GM12878 (cell line): ENCODE data around the gene TRIM43. TPM values are rescaled to one million over a fixed set of nuclear protein-coding genes. Genes with fewer than 3 reads are reported as not detected.

Experiments
- ATAC-seq: fragments of 200-7000 bp; cut with Tn5 transposase; 3 replicates; pipeline ENCODE4 v1.9.1; 2020; ENCODE audit warnings: mild to moderate bottlenecking, moderate library complexity
- BruUV-seq: library from RNA; stranded (reverse); fragments of 400-500 nt; replicated peaks from 2 replicates; lab custom pipeline; 2021; lab: Mats Ljungman, UMichigan
- CTCF ChIA-PET: fragments of 300-600 bp; sonication (Branson Sonifier 250); formaldehyde crosslinking; extraction: SDS; loops from one replicate; lab custom pipeline; 2021; ENCODE audit warnings: inconsistent platforms; lab: Yijun Ruan, JAX
- POLR2A ChIA-PET: fragments of 350-600 bp; formaldehyde crosslinking; extraction: SDS; loops from one replicate; lab custom pipeline; 2021; ENCODE audit warnings: inconsistent platforms; lab: Charles Lee
- RAD21 ChIA-PET: fragments of 300-600 bp; sonication (Branson Sonifier 250); formaldehyde crosslinking; loops from one replicate; lab custom pipeline; 2023; ENCODE audit warnings: antibody characterized with exemption; ENCODE audit not compliant: unreplicated experiment; lab: Charles Lee
- SMC1A ChIA-PET: fragments of 300-600 bp; sonication (Branson Sonifier 250); formaldehyde crosslinking; loops from one replicate; lab custom pipeline; 2023; ENCODE audit not compliant: unreplicated experiment, uncharacterized antibody; lab: Charles Lee
- DNase-seq: peaks from one replicate; pipeline ENCODE4 v3.0.0-alpha.2; 2011; ENCODE audit warnings: low read depth, low spot score
- FAIRE-seq: peaks from 3 replicates; lab custom pipeline; 2011; peaks lifted over from hg19 to GRCh38; lab: Jason Lieb, UNC
- H2AFZ ChIP-seq: 2 replicates; pipeline ENCODE4 v1.6.0; 2011; ENCODE audit warnings: low read depth, low read length, control low read depth; ENCODE audit not compliant: control insufficient read depth
- H3K27ac ChIP-seq: 2 replicates; pipeline ENCODE4 v1.5.1; 2011; ENCODE audit warnings: control low read depth; ENCODE audit not compliant: control insufficient read depth, insufficient read depth
- H3K27me3 ChIP-seq, 2 experiments: replicated peaks in 1 of 2; 2 replicates each; pipeline versions ENCODE4 v1.6.0 to v1.6.1; 2011; ENCODE audit warnings: low read length in 1 of 2; ENCODE audit not compliant: control insufficient read depth in 2 of 2, insufficient read depth in 2 of 2
- H3K36me3 ChIP-seq, 2 experiments: 2 replicates each; pipeline ENCODE4 v1.5.1; 2011; ENCODE audit warnings: low read length in 1 of 2; ENCODE audit not compliant: control insufficient read depth in 2 of 2, insufficient read depth in 2 of 2
- H3K4me1 ChIP-seq: 2 replicates; pipeline ENCODE4 v1.6.1; 2011; ENCODE audit warnings: mild to moderate bottlenecking, low read length, moderate library complexity, mixed read lengths; ENCODE audit not compliant: control insufficient read depth, insufficient read depth
- H3K4me2 ChIP-seq: 2 replicates; pipeline ENCODE4 v1.6.0; 2011; ENCODE audit warnings: control low read depth; ENCODE audit not compliant: control insufficient read depth, insufficient read depth
- H3K4me3 ChIP-seq: fragments of 200-600 bp; sonication (generic); 2 replicates; pipeline ENCODE4 v1.5.1; 2016
- H3K79me2 ChIP-seq: 2 replicates; pipeline ENCODE4 v1.6.0; 2011; ENCODE audit warnings: low read length; ENCODE audit not compliant: control insufficient read depth, insufficient read depth
- H3K9ac ChIP-seq: 2 replicates; pipeline ENCODE4 v1.8.0; 2011; ENCODE audit warnings: low read length, control low read depth, mixed read lengths; ENCODE audit not compliant: control insufficient read depth, insufficient read depth
- H3K9me3 ChIP-seq: replicated peaks from 3 replicates; pipeline ENCODE4 v1.5.1; 2011; ENCODE audit warnings: mild to moderate bottlenecking, low read length; ENCODE audit not compliant: control insufficient read depth, insufficient read depth
- H4K20me1 ChIP-seq: 2 replicates; pipeline ENCODE4 v1.6.0; 2011; ENCODE audit not compliant: control insufficient read depth, insufficient read depth
- HDAC2 ChIP-seq: fragments of 200-600 bp; sonication (generic); IDR thresholded peaks from 2 replicates; pipeline ENCODE4 v1.6.1; 2017
- MYB ChIP-seq: fragments of 150-350 bp; IDR thresholded peaks from 2 replicates; pipeline ENCODE4 v1.6.1; 2014; ENCODE audit warnings: mild to moderate bottlenecking, low read depth, low read length, borderline replicate concordance
- NR2C2 ChIP-seq: IDR thresholded peaks from 2 replicates; pipeline ENCODE4 v1.6.1; 2011; ENCODE audit warnings: borderline replicate concordance, low read depth; ENCODE audit not compliant: control insufficient read depth, insufficient read length
- POLR2AphosphoS2 ChIP-seq: IDR thresholded peaks from 2 replicates; pipeline ENCODE4 v1.6.1; 2011; ENCODE audit warnings: low read depth, mild to moderate bottlenecking, low read length, improper control_type of control experiment, moderate library complexity
- RCOR1 ChIP-seq: conservative IDR thresholded peaks from 2 replicates; pipeline ENCODE4 v1.6.1; 2012; ENCODE audit warnings: low read depth, low read length, improper control_type of control experiment
- SUZ12 ChIP-seq: fragments of 200-600 bp; sonication (generic); IDR thresholded peaks from one replicate; pipeline ENCODE4 v1.6.1; 2018; ENCODE audit warnings: antibody characterized with exemption, mild to moderate bottlenecking; ENCODE audit not compliant: unreplicated experiment
- ZNF622 ChIP-seq: fragments of 450-650 bp; IDR thresholded peaks from 2 replicates; pipeline ENCODE4 v1.6.1; 2017; ENCODE audit warnings: mild to moderate bottlenecking, inconsistent platforms
- WGBS: methylation state at CpG from one replicate; pipeline ENCODE4 v1.1.6; 2016; ENCODE audit warnings: low lambda C conversion rate; ENCODE audit not compliant: insufficient replicate concordance, insufficient coverage; ENCODE audit errors: missing lambda C conversion rate; 5-methylcytosine and 5-hydroxymethylcytosine counted together
- in situ Hi-C: fragments of 300-500 bp; cut with MboI; formaldehyde crosslinking; loops from 9 replicates; pipeline ENCODE4 v1.14.3; 2018; ENCODE audit warnings: mixed read lengths
- intact Hi-C: fragments of 100-400 bp; cut with micrococcal nuclease; formaldehyde crosslinking; loops from one replicate; pipeline ENCODE4 v1.14.2; 2022; ENCODE audit not compliant: unreplicated experiment
- polyA plus RNA-seq, 11 experiments: library from polyadenylated mRNA; depleted of rRNA in 4 of 11; unstranded in 6 of 11; stranded (reverse) in 5 of 11; fragments of >200 nt; fragmentation: Nextera tagmentation in 4 of 11; fragmentation: Illumina TruSeq in 1 of 11; extraction: Ambion mirVana in 4 of 11; extraction: Trizol in 1 of 11; gene quantifications; 1 replicate in 1 of 11; 2 replicates in 10 of 11; pipeline versions ENCODE4 v1.2.1 to v1.2.3, GENCODE V29; 2011 to 2016; ENCODE audit warnings: inconsistent platforms in 2 of 11, missing spikeins in 2 of 11, low read depth in 1 of 11
- total RNA-seq, 4 experiments: library from RNA; depleted of rRNA in 3 of 4; stranded (reverse); fragments of >200 nt in 3 of 4; fragmentation: Illumina TruSeq in 1 of 4; extraction: Trizol in 1 of 4; gene quantifications; 2 replicates each; pipeline versions ENCODE4 v1.2.1 to v1.2.3, GENCODE V29; 2013 to 2021
- TF ChIP-seq, protein P1 (sequence below): fragments of 450-650 bp; IDR thresholded peaks from 2 replicates; pipeline ENCODE4 v1.6.1; 2017; ENCODE audit warnings: borderline replicate concordance

Gene TRIM43
- total and polyA plus RNA-seq, 10 of the 15 experiments (the other 5 are each of a cell fraction or from before 2014, with no cell fraction given): not detected

DNA sequence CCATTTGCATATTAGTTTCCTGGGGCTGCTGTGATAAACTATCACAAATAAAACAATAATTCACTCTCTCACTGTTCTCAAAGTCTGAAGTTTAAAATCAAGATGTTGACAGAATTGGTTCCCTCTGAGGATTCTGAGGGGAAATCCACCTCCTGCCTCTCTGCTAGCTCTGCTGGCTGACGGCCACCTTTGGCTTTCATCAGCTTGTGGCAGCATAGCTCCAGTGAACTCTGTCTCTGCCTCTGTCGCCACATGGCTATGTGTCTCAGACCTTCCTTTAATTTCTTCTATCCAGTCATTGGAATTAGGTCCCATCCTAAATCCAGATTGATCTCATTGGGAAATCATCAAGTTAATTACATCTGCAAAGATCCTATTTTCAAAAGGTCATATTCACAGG lies 38.9 kb upstream of the TRIM43 start (continued):
- TF ChIP-seq NR2C2 (no peak), SUZ12 (no peak), MYB (no peak), RCOR1 (no peak), POLR2AphosphoS2 (no peak)
- TF ChIP-seq, protein P1, sequence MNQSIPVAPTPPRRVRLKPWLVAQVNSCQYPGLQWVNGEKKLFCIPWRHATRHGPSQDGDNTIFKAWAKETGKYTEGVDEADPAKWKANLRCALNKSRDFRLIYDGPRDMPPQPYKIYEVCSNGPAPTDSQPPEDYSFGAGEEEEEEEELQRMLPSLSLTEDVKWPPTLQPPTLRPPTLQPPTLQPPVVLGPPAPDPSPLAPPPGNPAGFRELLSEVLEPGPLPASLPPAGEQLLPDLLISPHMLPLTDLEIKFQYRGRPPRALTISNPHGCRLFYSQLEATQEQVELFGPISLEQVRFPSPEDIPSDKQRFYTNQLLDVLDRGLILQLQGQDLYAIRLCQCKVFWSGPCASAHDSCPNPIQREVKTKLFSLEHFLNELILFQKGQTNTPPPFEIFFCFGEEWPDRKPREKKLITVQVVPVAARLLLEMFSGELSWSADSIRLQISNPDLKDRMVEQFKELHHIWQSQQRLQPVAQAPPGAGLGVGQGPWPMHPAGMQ: no peak

DNA sequence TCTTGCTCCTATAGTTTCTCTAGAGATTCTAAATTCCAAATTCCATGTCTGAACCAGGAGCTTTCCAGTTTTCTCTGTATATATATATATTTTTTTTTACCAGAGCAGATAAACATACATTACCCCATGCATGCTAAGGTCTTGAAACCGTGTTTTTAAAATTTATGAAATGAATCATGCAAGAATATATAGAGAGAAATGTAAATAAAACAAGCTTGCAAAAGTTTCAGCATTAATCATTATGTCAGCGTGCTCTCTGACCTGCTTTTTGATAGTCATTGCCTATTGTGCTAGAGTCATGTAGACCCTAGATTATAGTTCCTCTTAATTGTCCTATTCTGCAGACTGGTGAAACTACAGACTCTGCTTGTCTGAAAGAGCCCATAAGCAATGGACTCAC lies 22.6 kb upstream of the TRIM43 start:
- H3K27ac ChIP-seq: no peak overlapping the region
- H3K27me3 ChIP-seq: peaks cover 0 to 1% of the 10 kb centered on the region in 2 experiments; a peak in 1 of 4 replicates
- BruUV-seq: no TSS peak
- H3K4me3 ChIP-seq: no peak overlapping the region
- TF ChIP-seq ZNF622 (no peak), HDAC2 (no peak)
- TF ChIP-seq, all 136 proteins: peak for 0
- CTCF ChIA-PET: no interaction called here
- DNase-seq (no peak), ATAC-seq (no peak), FAIRE-seq (no peak)
- intact Hi-C loops (no loop called here), in situ Hi-C loops (no loop called here)
- Histone ChIP-seq H3K4me2 (no peak overlapping the region), H3K9ac (no peak overlapping the region), H4K20me1 (no peaks in the 10 kb centered on the region), H3K36me3 (no peaks in the 10 kb centered on the region), H3K4me1 (no peaks in the 10 kb centered on the region), H2AFZ (no peak overlapping the region), H3K9me3 (no peaks in the 10 kb centered on the region), H3K79me2 (no peaks in the 10 kb centered on the region)
- POLR2A ChIA-PET: no interaction called here
- WGBS: 4% methylated on average over 2 of the region's 2 CpGs
- SMC1A ChIA-PET: no interaction called here
- RAD21 ChIA-PET: no interaction called here
